NCI-H1694 treated with DMSO at 0.1 percent for 48 hours (cell line): ENCODE data around the gene IP6K2.

ENCODE experiments used
- DNase-seq: peaks from one replicate; lab custom pipeline; 2025; lab: John Stamatoyannopoulos, UW

IP6K2 gene

DNA sequence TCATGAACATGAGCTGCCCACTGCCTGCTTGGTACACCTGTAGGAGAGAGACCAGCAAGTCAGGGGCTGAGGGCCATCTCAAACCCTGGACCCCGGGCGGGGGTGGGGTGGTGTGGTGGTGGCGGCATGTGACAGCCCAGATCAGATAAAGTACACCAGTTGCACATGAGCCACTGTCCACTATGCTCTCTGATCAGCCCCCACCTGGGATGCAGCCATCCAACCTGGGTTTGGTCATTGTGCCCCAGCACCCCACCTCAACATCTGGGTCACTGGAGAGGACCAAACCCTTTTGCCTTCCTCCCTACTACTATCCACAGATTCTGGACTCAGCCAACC lies 28.3 kb downstream of the IP6K2 start:
- no peak for DNase-seq

DNA sequence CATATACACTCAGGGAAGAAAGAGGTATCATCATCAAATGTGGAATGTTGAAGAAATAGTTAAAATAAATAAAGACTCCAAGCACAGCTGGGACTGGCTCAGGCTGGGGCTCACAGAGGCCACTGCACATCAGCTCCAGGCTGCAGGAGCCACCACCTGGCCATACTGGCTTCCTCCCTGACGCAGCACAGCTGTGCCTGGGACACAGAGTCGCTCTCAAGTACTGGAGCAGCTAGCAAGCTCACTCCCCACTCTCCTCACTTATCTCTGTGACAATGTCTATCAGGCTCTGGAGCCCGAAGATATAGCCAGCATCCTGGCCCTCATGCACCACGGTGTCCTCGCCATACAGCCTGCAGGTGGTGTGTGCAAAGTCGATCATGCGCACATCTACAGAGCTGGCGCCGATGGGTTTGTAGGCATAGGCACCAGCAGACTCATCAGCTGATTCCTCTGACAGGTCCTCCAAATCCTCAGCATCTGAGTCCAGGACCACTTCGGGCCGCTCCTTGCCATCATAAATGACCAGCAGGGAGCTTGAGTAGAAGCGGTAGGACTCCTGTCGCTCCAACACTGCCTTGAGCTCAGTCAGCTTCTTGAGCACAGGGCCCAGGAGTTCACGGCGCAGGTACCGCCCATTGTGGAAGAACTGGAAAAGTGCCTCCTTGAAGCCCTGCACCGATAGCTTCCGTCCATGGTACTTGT lies 28.8 kb downstream of the IP6K2 start:
- DNase-seq: no peak

DNA sequence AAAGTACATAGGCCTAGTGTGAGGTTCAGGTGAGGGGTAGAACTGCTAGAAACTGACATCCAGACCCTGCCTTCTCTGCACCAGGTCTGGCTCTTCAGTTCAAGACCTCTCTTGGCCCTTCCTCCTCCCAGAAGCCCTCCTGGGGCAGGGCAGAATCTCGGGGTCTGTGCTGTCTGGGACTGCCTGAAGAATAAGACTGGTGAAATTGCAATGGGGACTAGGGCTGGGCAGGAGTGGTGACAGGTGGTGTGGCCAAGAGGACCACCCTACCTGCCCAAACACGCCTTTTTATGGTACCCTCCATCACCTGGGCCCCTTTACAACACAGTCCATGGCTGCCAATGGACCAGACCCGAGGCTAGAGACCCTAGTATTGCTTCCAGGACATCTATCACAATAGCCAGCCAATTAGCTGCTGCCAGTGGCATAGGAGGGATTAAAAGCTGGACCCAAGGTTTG lies 29.8 kb downstream of the IP6K2 start:
- no peak for DNase-seq

DNA sequence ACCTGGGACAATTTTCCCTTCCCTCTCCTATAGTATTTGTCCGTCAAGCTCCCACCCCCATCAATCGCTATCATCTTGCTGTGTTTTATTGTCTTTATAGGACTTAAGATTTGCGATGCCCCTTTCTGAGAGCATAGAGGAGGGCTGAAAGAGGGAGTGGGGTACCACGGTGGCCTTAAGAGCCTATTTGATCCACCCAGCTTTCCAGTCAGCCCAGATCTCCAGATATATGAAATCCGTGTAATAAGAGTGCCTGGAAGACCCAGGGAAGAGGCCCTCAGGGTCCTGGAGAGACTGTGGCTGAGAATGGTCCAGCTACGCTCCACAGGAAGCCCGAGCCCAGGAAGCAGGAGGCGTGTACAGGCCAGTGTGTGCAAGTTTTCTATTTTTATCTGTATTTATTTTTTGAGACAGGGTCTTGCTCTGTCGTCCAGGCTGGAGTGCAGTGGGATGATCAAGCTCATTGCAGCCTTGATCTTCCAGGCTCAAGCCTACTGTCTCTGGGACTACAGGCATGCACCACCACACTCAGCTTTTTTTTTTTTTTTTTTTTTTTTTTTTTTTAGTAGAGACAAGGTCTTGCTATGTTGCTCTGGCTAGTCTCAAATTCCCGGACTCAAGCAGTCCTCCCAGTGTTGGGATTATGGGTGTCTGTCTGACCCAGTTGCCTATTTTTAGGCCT lies 30.3 kb downstream of the IP6K2 start:
- DNase-seq: no peak

DNA sequence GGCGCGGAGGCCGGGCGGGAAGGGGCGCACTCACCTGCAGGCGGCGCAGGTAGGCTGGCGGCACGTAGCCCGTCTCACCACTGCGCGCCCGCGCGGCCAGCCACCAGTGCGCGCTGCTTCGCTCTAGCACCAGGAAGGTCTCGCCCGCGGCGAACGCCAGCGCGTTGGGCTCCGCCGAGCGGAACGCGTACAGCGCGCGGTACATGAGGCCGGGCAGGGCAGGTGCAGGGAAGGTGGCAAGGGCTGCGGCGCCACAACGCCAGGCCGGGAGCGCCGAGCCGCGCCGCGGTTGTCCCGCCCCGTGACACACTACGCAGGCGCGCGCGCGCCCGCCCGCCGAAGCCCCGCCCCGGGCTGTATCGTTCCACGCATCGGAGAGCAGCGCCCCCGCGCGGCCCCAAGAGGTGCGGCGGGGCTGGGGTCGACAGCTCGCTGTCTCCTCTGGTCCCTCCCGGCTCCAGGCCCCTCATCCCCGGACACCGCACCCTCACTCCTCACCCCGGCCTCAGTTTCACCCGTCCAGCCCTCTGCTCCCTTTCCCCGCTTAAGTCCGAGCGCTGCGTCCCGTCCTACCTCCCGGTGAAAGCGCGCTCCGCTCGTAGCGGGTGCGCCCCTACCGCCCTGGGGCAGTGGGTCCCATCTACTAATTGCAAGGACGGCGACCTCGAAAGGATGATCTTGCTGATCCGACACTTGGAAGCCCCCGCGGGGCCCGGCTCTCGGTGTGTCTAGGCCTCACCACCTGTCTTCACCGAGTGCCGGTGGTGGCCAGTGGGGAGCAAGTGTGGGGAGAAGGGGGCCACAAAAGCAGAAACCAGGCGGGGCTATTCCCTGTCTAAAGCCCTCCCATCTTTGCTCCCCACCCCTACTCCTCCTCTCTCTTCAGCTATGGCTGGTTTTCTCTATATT lies 31.2 kb downstream of the IP6K2 start, which contains the start of gene NCKIPSD:
Gene NCKIPSD (minus strand): TSS at position 313 of the 909 bp plus-strand sequence. CDS start 108 bp downstream, at position 205.
- peak; percentile 46 for DNase-seq

DNA sequence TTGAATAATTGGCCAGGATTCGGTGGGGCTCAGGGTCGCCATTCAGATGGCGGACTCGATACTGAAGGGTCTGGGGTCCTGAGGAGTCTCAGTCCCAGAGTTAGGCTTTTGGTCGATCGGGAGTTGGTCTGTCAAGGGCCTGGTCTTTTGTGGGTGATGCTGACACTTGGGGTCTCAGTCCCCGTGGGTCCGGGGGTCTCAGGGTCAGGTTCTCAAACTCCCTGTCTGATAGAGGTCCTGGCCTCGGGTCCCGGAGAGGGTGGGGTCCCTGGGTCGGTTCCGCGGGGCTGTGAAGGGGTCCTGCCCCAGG lies 31.8 kb downstream of the IP6K2 start:
- no peak for DNase-seq

DNA sequence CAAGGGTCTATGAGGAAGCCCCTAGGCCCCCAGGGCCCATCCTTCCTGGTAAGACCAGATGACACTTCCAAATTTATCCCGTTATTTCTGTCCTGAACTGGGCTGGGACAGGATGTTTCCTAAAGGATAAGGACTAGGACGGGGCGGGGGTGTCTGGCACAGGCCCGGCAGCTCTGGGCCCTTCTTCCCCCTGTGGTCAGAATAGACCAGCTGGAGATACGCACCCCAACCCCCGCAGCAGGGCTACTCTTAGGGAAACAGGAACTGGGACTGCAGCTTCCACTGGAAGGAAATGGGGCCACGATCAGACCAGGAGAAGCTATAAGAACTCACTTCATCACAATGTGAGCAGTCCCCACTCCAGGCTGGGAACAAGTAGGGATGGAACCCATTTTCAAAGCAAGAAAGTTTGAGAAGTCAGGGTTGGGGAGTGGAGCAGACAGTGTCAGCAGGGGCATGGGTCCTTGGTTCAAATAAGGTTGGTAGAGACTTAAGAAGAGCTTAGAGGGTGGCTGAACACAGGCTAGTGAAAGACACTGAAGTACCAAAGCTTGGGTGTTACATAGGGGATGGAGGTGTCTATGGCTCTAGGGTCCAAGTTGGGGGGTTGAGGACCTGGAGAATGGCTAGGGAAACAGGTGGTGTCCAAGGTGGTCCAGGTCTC lies 32.4 kb downstream of the IP6K2 start:
- no peak for DNase-seq

DNA sequence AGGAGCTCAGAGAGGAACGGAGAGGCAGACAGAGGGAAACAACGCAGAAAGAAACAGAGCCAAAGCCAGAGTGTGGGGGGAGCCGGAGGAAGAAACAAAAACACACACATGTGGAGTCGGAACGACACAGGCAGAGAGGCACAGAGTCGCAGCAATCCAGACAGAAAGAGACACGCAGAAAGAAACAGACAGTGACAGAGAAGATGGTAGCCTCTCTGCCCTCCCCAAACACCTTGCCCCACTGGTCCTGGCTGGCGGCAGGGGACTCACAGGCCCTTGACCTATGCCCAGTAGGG lies 33.0 kb downstream of the IP6K2 start:
- no peak for DNase-seq

DNA sequence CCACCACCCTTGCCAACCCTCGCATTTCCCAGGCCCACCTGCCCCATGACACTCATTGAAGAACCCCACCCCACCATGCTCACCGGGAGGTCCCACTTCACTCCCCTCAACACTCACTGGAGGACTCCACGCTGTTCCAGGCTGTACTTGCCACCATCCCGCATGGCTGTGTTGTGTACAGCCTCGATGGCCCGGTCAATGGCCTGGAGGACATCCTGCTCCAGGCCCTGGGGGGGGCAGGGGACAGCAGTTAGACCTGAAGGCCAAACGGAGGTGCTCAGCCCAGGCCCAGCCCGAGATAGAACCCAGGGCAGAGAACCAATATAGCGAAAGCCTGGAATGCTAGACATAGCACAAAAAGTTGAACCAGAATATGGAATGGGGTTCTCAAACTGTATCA lies 34.2 kb downstream of the IP6K2 start:
- DNase-seq: no peak

DNA sequence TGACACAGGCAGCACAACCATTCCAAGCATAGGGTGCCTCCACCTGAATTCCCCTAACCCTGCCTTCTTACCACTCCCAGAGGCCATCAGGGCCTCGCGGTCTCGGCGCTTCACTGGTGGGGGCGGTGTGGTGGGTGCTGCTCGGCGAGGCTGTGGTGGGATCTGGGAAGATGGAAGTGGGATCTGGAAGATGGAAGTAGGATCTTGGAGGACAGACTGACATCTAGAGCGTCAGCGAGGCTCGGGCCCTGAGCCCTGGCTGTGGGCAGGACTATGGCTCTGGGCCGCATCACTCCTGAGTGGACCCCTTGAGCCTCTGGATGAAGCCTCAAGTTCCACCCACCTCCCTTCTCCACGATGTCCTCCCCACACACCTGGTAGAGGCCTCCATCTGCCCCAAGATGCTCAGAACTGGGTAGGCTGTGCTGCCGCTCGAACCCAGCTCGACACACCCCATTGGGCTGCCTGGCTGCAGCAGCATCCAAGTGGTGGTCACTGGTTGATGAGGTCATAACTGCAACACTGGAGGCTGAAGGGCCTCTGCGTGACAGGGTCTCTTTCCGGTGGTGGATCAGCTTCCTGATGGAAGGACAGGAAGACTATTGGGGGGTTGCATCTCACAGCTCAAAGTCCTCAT lies 34.9 kb downstream of the IP6K2 start:
- no peak for DNase-seq

DNA sequence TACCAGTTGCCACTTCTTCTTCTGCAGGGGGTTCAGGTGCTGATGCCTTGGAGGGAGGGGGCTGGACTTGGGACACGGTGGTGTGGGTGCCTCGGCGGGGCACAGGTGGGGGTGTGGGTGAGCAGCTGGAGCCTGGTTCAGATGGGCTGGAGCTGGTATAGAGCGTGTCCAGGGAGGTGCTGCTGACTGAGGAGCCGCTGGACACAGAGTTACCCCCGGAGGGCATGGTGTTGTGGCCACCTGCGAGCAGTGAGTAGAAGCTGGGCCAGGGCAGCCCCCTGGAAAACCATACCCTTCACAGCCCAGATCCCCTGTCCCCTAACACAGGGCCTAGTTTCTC lies 35.5 kb downstream of the IP6K2 start:
- no peak for DNase-seq

DNA sequence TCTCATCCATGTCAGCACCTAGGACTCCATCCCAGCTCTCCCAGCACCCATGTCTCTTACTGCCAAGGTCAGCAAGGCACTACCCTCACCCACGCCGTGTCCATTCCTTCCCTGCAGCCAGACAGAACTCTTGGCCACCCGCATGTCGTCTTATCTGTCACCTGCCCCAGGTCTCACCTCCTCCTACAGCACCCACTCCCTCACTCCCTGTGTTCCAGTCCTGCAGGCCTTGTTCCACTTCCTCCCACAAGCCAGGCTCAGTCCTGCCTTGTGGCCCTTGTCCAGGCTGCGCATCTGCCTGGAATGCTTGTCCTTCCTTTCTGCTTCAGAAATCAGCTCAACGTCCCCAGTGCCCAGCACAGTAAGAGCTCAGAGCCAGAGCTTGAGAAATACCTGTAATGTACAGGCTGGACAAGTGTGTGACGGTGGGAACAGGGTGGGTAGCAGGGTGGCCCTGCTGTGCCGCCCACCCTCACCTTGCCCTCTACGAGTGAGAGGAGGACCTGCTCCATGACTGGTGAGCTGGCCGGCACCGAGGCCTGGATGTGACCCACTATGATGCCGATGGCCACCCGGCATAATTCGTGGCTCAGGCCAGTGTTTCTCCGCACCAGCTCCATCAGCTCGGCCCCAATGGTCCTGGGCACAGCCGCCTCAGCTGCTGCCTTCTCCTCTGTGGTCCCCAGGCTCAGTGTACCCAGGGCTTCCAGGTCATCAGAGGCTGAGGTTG lies 36.0 kb downstream of the IP6K2 start:
- no peak for DNase-seq

DNA sequence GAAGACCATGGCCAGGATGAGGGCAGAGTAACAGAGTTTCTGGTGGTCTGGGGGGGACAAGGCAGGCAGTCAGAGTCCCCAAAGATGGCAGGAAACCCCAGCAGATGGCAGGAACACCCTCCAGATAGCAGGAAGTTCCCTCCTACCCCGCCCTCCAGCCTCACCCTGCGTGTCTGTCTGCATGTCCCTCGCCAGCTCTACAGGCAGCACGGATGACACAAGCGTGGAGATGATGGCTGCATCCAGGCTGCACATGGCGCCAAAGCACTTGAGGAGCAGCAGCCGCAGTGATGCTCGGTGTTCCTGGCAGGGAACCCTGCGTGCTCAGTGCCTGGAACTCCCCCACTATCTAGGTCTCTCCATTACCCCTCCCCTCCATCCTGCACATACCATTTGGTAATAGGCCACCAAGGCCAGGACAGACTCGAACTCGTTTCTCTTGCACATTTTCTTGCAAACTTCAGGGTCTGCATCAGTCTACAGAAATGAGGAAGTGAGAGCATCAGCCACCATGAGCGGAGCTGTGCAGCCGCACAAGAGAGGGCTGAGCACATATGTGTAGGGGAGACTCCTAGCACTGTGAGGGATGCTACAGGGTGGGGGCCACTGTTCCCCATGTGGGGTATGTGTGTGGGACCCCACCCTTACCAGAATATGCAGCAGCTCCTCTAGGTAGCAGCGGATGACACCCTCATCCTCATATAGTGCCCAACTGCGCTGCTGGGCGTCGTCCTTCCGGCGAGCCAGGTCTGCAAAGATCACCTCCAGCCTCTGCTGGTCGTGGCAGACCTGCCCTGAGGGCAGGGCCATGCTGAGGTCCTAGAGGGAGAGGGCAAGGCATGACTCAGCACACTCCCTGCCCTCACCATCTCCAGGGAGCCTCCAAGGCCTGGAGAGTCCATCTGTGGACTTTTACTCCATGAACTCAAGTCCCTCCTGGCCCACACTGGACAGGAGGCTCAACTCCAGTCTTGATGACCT lies 37.3 kb downstream of the IP6K2 start:
- no peak for DNase-seq

DNA sequence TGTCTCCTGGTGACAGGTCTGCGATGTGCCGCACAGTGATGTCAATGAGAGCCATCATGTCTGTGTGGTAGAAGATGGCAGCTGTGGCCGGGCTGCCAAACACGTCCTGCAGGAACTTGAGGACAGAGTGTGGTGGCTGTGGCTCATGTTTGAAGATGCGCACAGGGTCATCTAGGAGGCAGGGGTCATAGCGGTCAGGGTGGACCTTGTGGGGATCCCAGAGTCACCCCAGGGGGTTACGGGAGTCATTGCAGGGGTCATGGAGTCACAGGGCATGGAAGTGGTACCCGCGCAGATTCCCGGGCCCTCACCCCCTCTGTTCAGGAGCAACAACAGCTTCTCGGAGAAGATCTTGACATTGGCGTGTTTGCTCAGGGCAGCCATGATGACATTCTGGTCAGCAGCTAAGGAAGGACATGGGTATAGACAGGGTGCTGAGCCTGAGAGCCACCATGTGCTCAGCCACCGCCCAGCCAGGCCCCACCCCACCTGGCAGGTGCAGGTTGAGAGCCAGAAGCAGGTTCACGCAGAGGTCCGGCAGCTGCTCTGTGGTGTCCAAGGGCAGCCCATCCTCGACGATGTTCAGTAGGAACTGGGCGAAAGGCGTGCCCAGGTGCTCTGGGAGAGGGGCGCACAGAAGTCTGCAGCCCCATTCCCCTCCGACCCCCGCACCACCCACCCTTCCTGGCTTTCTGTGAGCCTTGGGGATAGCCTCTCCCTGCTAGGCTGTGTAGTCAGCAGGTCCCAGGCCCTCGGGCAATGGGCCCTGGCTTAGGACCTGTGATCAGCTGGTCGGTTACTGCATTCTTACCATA lies 38.2 kb downstream of the IP6K2 start:
- no peak for DNase-seq

DNA sequence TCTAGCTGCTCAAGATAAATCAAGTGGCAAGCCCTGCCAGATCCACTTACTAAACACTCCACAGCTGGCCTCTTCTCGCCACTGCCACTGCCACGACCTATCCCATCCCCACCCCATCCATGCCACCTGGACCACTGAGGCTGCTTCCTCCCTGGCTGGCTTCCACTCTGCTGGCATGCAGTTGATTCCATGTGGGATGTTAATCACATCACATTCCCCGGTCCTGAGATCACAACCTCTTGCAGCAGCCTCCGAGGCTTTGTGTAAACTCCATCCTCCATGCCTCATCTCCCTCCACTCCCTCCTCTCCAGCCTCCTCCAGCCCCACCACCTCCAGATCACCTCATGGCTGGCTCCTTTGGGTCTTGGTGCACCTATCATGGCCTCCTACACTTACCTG lies 39.0 kb downstream of the IP6K2 start:
- no peak for DNase-seq

DNA sequence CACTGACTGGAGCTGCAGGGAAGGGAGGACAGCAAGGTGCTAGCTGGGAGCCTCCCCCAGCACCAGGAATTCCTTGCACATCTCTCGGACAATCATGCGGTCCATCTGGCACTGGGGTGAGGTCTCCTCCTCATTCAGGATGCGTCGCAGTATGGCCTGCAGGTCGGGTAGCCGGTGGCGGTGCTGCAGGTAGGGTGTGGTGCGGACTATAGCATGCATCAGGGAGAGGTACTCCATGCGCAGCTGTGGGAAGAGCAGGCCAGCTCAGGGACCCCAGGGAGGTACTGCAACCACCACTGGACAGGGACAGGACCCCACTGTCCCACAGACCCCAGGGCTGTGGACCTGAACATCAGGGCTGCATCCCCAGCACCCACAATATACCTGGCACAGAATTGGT lies 42.5 kb downstream of the IP6K2 start:
- DNase-seq: no peak

DNA sequence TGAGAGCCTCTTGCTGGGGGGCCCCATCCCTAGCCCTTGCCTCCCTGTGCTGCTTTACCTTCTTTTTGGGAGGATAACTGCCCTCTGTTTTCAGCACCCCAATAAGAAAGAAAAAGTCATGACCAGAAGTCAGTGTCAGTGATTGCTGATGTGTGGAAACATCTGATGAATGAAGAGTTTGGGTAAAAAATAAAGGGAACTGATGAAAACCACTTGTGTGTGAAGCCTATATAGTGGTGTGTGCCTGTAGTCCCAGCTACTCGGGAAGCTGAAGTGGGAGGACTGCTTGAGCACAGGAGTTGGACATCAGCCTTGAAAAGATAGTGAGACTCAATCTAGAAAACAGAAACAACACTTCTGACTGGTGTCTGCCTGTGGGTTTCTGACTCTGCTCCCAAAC lies 44.5 kb downstream of the IP6K2 start:
- DNase-seq: no peak

DNA sequence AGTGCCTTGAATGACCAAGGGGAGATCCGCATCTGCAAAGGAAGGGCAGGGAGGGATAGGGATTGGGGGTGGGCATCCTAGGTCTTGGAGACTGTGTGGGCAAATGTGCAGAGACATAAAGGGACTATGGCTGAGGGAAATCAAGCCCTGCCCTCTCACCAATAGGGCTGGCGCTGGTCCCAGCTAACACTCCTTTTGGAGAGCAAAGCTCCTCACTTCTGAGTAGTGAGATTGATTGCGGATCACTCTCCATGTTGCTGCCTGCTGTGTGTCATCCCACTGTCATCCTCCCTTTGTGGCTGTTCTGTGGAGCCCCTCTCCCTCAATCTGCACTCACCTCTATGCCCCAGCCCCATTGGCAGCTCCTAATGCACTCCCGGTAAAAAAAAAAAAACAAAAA lies 52.1 kb downstream of the IP6K2 start:
- DNase-seq: no peak

DNA sequence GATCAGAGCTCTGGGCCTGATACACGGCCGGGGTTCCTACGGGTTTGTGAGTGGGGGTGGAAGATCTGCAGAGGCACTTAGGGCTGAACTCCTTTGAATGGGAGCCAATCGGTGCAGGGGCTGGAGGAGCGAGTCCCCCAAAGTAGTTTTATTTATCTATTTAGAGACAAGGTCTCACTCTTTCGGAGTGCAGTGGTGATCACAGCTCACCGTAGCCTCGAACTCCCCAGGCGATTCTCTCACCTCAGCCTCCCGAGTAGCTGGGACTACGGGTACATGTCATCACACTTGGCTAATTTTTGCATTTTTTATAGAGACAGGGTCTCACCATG lies 52.7 kb downstream of the IP6K2 start:
- DNase-seq: no peak
